ENCODE results near the gene PRKAG2.

DNA sequence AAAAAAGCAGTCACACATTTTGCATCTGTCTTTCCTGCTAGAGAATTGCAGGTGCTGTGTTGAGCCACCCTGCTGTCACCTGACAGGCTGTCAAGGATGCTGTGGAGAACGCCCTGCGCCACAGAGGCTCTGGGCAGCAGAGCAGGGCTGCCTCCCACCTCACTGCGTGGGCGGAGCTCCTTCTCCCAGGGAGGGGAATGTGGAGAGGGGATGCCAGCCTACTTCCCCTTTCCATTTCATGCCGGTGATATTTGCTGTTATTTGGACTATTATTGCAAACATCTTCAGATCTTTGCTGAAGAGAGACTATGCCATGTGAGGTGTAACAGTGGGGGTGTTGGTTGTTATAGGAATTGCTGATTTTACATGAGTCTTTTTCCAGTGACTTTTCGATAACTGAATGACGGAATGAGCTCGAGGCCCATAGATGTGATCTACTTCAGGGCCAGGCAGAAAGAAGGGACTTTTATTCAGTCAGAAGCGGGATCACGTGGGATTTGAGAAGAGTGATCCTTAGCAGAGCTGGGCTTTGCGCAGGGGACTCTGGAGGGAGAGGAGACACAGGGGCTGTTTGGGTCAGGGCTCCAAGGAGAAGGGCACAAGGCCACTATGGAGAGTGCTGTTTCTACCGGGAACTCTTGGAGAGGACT lies 13.6 kb upstream of the PRKAG2 start:
- TF ChIP-seq EZH2 (IDR thresholded peaks at IDR 0.05; ENCODE audit: insufficient read depth, poor library complexity, severe bottlenecking) (no peak), EZH2phosphoT487 (IDR thresholded peaks at IDR 0.05; ENCODE audit: insufficient read depth, low read depth) (no peak)
